Measurements from ENCODE around the gene LDAH.

LDAH gene

GRCh38 chr2:20670315-20671035 lies 152.4 kb downstream of the LDAH start:
- Histone ChIP-seq H3K4me3 (ENCODE audit: insufficient read depth, low read depth, low read length, poor library complexity, severe bottlenecking) (no peak overlapping the region), H3K4me1 (ENCODE audit: control insufficient read depth, insufficient read depth, low read length, poor library complexity, severe bottlenecking) (peaks cover 24% of the 10 kb centered on the region)

GRCh38 chr2:20669562-20670314 lies 153.2 kb downstream of the LDAH start:
- Histone ChIP-seq H3K4me1 (ENCODE audit: control insufficient read depth, insufficient read depth, low read length, poor library complexity, severe bottlenecking) (peaks cover 26% of the 10 kb centered on the region), H3K27ac (ENCODE audit: insufficient read depth, low read length, poor library complexity, severe bottlenecking) (no peak overlapping the region), H3K9me3 (ENCODE audit: control insufficient read depth, low read length) (no peaks in the 10 kb centered on the region), H3K4me3 (ENCODE audit: insufficient read depth, low read depth, low read length, poor library complexity, severe bottlenecking) (no peak overlapping the region), H3K27me3 (replicated peaks; ENCODE audit: control insufficient read depth, insufficient read depth, low read length, poor library complexity, severe bottlenecking) (peaks cover 59% of the 10 kb centered on the region), H3K36me3 (ENCODE audit: control insufficient read depth, insufficient read depth, low read length) (no peaks in the 10 kb centered on the region)
- no peak for DNase-seq

More at GRCh38 chr2:20670315-20671035, 152.4 kb downstream of the LDAH start:
- H3K27ac ChIP-seq (ENCODE audit: insufficient read depth, low read length, poor library complexity, severe bottlenecking): no peak overlapping the region
- H3K9me3 ChIP-seq (ENCODE audit: control insufficient read depth, low read length): no peaks in the 10 kb centered on the region
- peaks cover 53% of the 10 kb centered on the region for H3K27me3 ChIP-seq (replicated peaks; ENCODE audit: control insufficient read depth, insufficient read depth, low read length, poor library complexity, severe bottlenecking)
- no peak for DNase-seq
- no peaks in the 10 kb centered on the region for H3K36me3 ChIP-seq (ENCODE audit: control insufficient read depth, insufficient read depth, low read length)

GRCh38 chr2:20668871-20669475 lies 153.9 kb downstream of the LDAH start:
- DNase-seq: no peak
- Histone ChIP-seq H3K9me3 (ENCODE audit: control insufficient read depth, low read length) (no peaks in the 10 kb centered on the region), H3K27me3 (replicated peaks; ENCODE audit: control insufficient read depth, insufficient read depth, low read length, poor library complexity, severe bottlenecking) (peaks cover 62% of the 10 kb centered on the region), H3K4me1 (ENCODE audit: control insufficient read depth, insufficient read depth, low read length, poor library complexity, severe bottlenecking) (peaks cover 26% of the 10 kb centered on the region), H3K27ac (ENCODE audit: insufficient read depth, low read length, poor library complexity, severe bottlenecking) (no peak overlapping the region), H3K36me3 (ENCODE audit: control insufficient read depth, insufficient read depth, low read length) (no peaks in the 10 kb centered on the region), H3K4me3 (ENCODE audit: insufficient read depth, low read depth, low read length, poor library complexity, severe bottlenecking) (no peak overlapping the region)

- Histone ChIP-seq H3K27ac (ENCODE audit: insufficient read depth, low read length, poor library complexity, severe bottlenecking) (no peak overlapping the region), H3K4me1 (ENCODE audit: control insufficient read depth, insufficient read depth, low read length, poor library complexity, severe bottlenecking) (peaks cover 26% of the 10 kb centered on the region), H3K9me3 (ENCODE audit: control insufficient read depth, low read length) (no peaks in the 10 kb centered on the region), H3K36me3 (ENCODE audit: control insufficient read depth, insufficient read depth, low read length) (no peaks in the 10 kb centered on the region), H3K4me3 (ENCODE audit: insufficient read depth, low read depth, low read length, poor library complexity, severe bottlenecking) (no peak overlapping the region), H3K27me3 (replicated peaks; ENCODE audit: control insufficient read depth, insufficient read depth, low read length, poor library complexity, severe bottlenecking) (peaks cover 67% of the 10 kb centered on the region)
- no peak for DNase-seq
Observed at GRCh38 chr2:20668451-20668850, 154.4 kb downstream of the LDAH start.

- no peaks in the 10 kb centered on the region for H3K36me3 ChIP-seq (ENCODE audit: control insufficient read depth, insufficient read depth, low read length)
- no peaks in the 10 kb centered on the region for H3K9me3 ChIP-seq (ENCODE audit: control insufficient read depth, low read length)
- H3K4me1 ChIP-seq (ENCODE audit: control insufficient read depth, insufficient read depth, low read length, poor library complexity, severe bottlenecking): peaks cover 26% of the 10 kb centered on the region
- DNase-seq: no peak
- no peak overlapping the region for H3K27ac ChIP-seq (ENCODE audit: insufficient read depth, low read length, poor library complexity, severe bottlenecking)
- H3K4me3 ChIP-seq (ENCODE audit: insufficient read depth, low read depth, low read length, poor library complexity, severe bottlenecking): peak overlapping the region; percentile 48
- H3K27me3 ChIP-seq (replicated peaks; ENCODE audit: control insufficient read depth, insufficient read depth, low read length, poor library complexity, severe bottlenecking): peaks cover 70% of the 10 kb centered on the region
Observed at GRCh38 chr2:20667531-20668401, 155.1 kb downstream of the LDAH start.

- H3K27me3 ChIP-seq (replicated peaks; ENCODE audit: control insufficient read depth, insufficient read depth, low read length, poor library complexity, severe bottlenecking): peaks cover 70% of the 10 kb centered on the region
- H3K9me3 ChIP-seq (ENCODE audit: control insufficient read depth, low read length): no peaks in the 10 kb centered on the region
- peak overlapping the region; percentile 48 for H3K4me3 ChIP-seq (ENCODE audit: insufficient read depth, low read depth, low read length, poor library complexity, severe bottlenecking)
- H3K4me1 ChIP-seq (ENCODE audit: control insufficient read depth, insufficient read depth, low read length, poor library complexity, severe bottlenecking): peaks cover 26% of the 10 kb centered on the region
- H3K27ac ChIP-seq (ENCODE audit: insufficient read depth, low read length, poor library complexity, severe bottlenecking): no peak overlapping the region
- H3K36me3 ChIP-seq (ENCODE audit: control insufficient read depth, insufficient read depth, low read length): no peaks in the 10 kb centered on the region
- DNase-seq: no peak
Observed at GRCh38 chr2:20667151-20667530, 155.8 kb downstream of the LDAH start.

GRCh38 chr2:20666304-20667150 lies 156.4 kb downstream of the LDAH start, which contains the start of gene GDF7:
GDF7 (plus strand) TSS chr2:20667144; CDS start chr2:20667240, 96 bp downstream.
- Histone ChIP-seq H3K27ac (ENCODE audit: insufficient read depth, low read length, poor library complexity, severe bottlenecking) (no peak within 1 kb of the TSS), H3K9me3 (ENCODE audit: control insufficient read depth, low read length) (no peaks in the 10 kb centered on the region), H3K4me3 (ENCODE audit: insufficient read depth, low read depth, low read length, poor library complexity, severe bottlenecking) (peak within 1 kb of the TSS; percentile 58), H3K27me3 (replicated peaks; ENCODE audit: control insufficient read depth, insufficient read depth, low read length, poor library complexity, severe bottlenecking) (peaks cover 71% of the 10 kb centered on the region), H3K36me3 (ENCODE audit: control insufficient read depth, insufficient read depth, low read length) (no peaks in the 10 kb centered on the region), H3K4me1 (ENCODE audit: control insufficient read depth, insufficient read depth, low read length, poor library complexity, severe bottlenecking) (peaks cover 28% of the 10 kb centered on the region)
- DNase-seq: peak in 1 of 3 donors; percentile 6

GRCh38 chr2:20666005-20666303 lies 156.9 kb downstream of the LDAH start:
- DNase-seq: no peak
- no peaks in the 10 kb centered on the region for H3K9me3 ChIP-seq (ENCODE audit: control insufficient read depth, low read length)
- no peak overlapping the region for H3K27ac ChIP-seq (ENCODE audit: insufficient read depth, low read length, poor library complexity, severe bottlenecking)
- no peaks in the 10 kb centered on the region for H3K36me3 ChIP-seq (ENCODE audit: control insufficient read depth, insufficient read depth, low read length)
- H3K4me3 ChIP-seq (ENCODE audit: insufficient read depth, low read depth, low read length, poor library complexity, severe bottlenecking): peak overlapping the region; percentile 58
- peaks cover 71% of the 10 kb centered on the region for H3K27me3 ChIP-seq (replicated peaks; ENCODE audit: control insufficient read depth, insufficient read depth, low read length, poor library complexity, severe bottlenecking)
- H3K4me1 ChIP-seq (ENCODE audit: control insufficient read depth, insufficient read depth, low read length, poor library complexity, severe bottlenecking): peaks cover 30% of the 10 kb centered on the region

Measured in effector memory CD4-positive, alpha-beta T cell (primary cell).